Measurements from ENCODE around the gene ARID1B.
"Not testable (repeated sequence)": the region's sequence is repeated elsewhere in the genome, so short reads cannot be mapped to it uniquely, and the experiment has no call there.

Gene ARID1B

GRCh38 chr6:156971153-156971885 is 194.1 kb downstream of the ARID1B start:
- no peak for DNase-seq

GRCh38 chr6:156972145-156972544 is 195.0 kb downstream of the ARID1B start:
- no peak for DNase-seq

GRCh38 chr6:156974830-156975261 is 197.7 kb downstream of the ARID1B start:
- DNase-seq = no peak

- DNase-seq = no peak
Observed at GRCh38 chr6:156975414-156975813, 198.2 kb downstream of the ARID1B start.

- no peak for DNase-seq
Observed at GRCh38 chr6:156976216-156977127, 199.3 kb downstream of the ARID1B start.

GRCh38 chr6:156977527-156978291 is 200.5 kb downstream of the ARID1B start:
- DNase-seq = peak in 1 of 2 experiments; percentile 18

- DNase-seq = no peak
Observed at GRCh38 chr6:156978948-156979347, 201.8 kb downstream of the ARID1B start.

GRCh38 chr6:156980515-156980914 is 203.3 kb downstream of the ARID1B start:
- DNase-seq = no peak

- DNase-seq = no peak
Observed at GRCh38 chr6:156980948-156981347, 203.8 kb downstream of the ARID1B start.

GRCh38 chr6:156982168-156982567 is 205.0 kb downstream of the ARID1B start:
- DNase-seq = no peak

- not testable (repeated sequence) for DNase-seq
Observed at GRCh38 chr6:156982864-156983263, 205.7 kb downstream of the ARID1B start.

- no peak for DNase-seq
Observed at GRCh38 chr6:156984178-156984738, 207.1 kb downstream of the ARID1B start.

- no peak for DNase-seq
Observed at GRCh38 chr6:156985309-156985708, 208.1 kb downstream of the ARID1B start.

- no peak for DNase-seq
Observed at GRCh38 chr6:156988276-156989158, 211.3 kb downstream of the ARID1B start.

- no peak for DNase-seq
Observed at GRCh38 chr6:156989159-156989806, 212.1 kb downstream of the ARID1B start.

- DNase-seq = no peak
Observed at GRCh38 chr6:156992020-156992804, 215.0 kb downstream of the ARID1B start.

GRCh38 chr6:156993713-156994112 is 216.5 kb downstream of the ARID1B start:
- no peak for DNase-seq

GRCh38 chr6:156994215-156995076 is 217.3 kb downstream of the ARID1B start:
- DNase-seq = no peak

- no peak for DNase-seq
Observed at GRCh38 chr6:156995502-156995901, 218.3 kb downstream of the ARID1B start.
